Activated CD4-positive, alpha-beta T cell treated with anti-CD3 and anti-CD28 coated beads, Interleukin-2, amount 50 U/mL, for 16 hours (primary cell): Measurements from ENCODE around the gene CFAP299.
"Not testable (repeated sequence)": the region's sequence is repeated elsewhere in the genome, so short reads cannot be mapped to it uniquely, and the experiment has no call there.

ENCODE experiments used
- DNase-seq: peaks from one replicate; pipeline ENCODE4 v3.0.0-alpha.2; 2020

Gene CFAP299

DNA sequence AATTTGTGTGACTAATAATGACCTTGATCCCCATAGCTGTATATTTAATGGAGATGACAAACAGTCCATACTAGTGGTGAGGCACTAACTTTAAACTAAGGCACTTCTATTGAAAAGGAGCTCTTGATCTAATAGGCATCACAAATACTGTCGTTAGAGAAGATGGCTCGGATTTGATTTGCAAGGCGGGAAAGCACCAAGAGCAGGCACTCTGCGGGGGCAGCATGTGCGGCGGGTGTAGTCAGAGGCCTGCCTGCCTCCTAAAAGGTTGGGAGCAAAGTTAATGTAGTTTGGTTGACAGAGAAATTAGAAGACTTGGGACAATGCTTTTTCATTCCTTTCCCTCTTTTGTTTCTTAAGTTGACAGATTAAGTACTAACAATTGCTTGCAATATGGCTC lies 278.8 kb downstream of the CFAP299 start:
- DNase-seq, result no peak

DNA sequence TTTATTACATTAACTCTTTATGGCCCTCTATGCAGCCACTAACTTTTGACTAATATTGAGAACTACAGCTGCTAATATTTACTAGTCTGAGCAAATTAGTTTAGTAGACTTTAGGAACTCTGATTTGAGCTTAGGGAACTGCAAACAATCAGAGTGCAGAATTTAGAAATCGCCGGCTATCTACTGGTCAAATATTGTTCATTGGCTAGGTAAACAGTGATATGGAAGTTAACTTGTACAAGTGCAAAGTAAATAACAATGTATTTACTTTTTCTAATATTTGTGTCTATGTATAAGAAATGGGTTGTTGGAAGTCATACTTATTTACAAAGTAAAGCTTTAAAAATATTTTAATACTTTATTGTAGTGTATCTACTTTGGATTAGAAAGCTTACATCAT lies 279.6 kb downstream of the CFAP299 start:
- DNase-seq, result no peak

DNA sequence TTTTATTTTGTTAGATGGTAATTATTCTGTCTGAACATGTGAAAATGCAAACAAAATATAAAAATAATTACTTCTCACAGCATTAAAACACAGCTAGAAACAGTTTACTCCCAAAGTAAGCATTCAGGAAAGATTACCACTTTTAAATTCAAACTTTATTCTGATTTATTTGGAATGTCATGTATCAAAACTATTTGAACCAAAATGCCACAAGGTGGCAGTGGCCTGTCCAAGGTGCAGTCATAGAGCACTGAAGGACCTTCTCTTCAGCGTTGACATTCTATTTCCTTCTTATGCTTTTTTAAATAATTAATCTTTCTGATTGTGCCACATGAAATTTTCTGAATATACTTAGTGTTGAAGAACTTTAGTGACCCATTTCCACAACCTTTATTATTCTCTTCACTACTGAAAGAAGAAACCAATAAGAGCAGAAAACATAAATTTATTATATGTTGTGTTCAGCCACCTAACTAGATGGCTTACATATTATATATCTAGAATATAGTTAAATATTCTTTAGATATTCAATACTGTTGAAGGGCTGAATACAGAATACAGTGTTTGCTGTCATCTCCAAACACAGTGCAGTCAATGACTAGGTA lies 283.6 kb downstream of the CFAP299 start:
- peak; percentile 1 for DNase-seq

DNA sequence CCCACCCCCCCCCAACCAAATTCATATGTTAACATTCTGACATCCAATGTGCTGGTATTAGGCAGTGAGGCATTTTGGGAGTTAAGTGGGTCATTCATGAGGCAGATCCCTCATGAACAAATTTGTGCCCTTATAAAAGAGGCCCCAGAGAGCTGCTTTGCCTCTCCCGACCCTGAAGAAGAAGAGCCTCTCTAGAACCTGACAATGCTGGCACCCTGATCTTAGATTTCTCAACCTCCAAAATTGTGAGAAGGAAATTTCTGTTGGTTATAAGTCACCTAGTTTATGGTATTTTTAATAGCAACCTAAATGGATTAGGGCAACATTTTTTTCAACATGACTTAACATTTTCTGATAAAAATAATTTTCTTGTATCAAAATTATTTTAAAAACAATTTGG lies 296.3 kb downstream of the CFAP299 start:
- no peak for DNase-seq

DNA sequence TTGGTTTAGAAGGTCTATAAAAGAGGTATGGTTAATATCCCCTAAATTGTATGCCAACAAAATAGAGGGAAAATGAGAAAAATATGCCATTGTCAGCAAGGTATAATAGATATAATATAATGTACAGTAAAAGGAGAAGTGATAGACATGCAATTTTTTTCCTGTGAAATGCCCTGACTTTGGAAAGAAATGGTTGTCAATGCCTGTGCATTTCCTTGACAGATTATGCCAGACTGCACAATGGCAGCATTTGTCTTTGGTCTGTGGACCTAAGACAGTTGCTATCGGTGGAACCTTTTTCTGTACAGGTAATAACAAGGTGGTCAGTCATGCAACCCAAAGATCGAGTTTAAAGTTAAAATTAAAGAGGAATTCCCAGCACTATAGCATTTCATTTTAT lies 301.7 kb downstream of the CFAP299 start:
- no peak for DNase-seq

DNA sequence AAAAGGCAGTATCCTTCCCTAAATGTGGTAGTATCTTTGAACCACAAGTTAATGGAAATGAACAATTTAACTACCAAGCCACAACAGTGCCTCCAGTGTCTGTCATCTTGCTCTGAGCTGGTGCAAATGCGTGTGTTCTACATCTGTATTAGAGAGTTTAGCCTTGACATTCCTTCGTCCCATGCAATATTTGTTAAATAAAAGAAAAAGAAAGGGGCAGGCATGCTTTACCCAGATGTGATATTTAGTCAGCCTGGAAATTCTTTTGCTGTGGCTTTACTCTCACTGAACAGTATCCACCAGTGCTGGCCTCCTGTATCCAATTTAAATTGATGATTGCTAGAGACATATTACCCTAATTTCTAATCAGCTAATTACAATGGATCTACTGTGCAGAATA lies 310.5 kb downstream of the CFAP299 start:
- no peak for DNase-seq

DNA sequence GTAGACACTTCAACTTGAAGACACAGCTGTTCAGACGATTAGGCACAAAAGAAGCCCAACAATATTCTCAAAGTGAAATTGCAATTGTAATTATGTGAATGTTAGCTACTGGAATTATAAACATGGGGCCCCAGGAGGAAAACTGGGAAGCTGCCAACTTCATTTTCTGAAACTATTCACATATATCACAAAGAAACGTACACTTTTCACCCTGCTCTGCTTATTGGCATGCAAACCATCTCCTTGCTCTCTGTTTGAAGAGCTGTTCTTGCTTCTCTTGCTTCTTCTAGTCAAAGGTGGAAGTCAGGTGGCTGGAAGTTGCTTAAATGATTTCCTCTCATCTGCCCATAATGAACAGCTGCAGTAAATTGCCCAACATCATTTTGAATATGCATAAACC lies 320.1 kb downstream of the CFAP299 start:
- no peak for DNase-seq

DNA sequence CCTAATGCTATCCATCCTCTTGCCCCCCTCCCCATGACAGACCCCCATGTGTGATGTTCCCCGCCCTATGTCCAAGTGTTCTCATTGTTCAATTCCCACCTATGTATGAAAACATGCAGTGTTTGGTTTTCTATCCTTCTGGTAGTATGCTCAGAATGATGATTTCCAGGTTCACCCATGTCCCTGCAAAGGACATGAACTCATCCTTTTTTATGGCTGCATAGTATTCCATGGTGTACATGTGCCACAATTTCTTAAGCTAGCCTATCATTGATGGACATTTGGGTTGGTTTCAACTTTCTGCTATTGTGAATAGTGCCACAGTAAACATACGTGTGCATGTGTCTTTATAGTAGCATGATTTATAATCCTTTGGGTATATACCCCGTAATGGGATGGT lies 334.6 kb downstream of the CFAP299 start:
- not testable (repeated sequence) for DNase-seq

DNA sequence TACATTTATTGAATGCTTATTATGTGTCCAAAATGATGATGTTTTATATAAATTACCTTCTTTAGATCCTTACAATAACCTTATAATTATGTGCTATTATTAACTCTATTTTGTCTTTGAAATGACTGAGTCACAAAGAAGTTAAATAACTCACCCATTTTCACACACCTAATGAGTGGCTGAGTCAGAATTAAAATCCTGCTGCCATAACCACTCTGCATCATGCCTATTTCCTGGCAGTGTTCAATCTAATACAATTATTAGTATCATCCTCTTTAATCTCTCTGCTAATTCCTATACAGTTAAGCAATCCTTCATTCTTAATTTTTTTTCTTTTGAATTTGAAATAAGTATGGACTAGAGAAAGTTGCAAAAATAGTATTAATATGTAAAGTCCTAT lies 342.9 kb downstream of the CFAP299 start:
- DNase-seq, result no peak

DNA sequence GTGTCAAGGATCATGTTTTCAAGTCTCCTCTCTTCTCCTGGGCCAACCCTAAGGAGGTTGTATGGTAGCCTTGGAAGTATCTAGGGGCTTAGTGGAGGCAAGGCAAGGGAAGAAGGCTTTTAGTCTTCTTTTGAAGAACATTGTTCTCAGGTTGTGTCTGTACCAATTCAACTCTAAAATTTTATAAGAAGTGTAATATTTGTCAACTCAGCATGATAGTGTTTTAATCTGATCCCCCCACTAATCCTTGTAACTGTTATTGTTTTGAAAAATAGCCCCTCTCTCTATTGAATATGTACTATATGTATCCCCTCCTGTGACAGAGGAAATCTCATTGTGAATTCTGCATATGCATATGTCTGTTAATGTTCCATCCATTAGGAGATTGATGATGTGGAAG lies 345.4 kb downstream of the CFAP299 start:
- no peak for DNase-seq

DNA sequence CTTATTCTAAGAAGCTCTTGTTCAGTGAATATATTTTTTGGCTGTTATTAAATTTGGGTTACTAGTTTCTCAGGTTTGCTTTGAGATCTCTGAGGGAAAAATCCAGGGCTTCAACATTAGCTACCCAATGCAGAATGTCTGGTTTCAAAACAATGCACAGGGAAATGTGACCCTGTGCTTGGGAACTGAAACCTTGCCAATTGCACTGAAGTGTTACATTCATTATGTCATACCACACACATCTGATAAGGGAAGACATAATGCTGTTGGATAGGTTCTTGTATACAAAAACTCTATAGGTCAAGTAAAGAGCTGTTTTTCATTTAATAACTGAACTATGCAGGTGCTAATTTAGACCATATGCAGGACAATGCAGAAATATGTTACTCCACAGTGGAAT lies 349.7 kb downstream of the CFAP299 start:
- no peak for DNase-seq

DNA sequence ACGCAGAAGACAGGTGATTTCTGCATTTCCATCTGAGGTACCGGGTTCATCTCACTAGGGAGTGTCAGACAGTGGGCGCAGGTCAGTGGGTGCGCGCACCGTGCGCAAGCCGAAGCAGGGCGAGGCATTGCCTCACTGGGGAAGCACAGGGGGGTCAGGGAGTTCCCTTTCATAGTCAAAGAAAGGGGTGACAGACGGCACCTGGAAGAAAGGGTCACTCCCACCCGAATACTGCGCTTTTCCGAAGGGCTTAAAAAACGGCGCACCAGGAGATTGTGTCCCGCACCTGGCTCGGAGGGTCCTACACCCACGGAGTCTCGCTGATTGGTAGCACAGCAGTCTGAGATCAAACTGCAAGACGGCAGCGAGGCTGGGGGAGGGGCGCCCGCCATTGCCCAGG lies 352.2 kb downstream of the CFAP299 start:
- DNase-seq, result not testable (repeated sequence)

DNA sequence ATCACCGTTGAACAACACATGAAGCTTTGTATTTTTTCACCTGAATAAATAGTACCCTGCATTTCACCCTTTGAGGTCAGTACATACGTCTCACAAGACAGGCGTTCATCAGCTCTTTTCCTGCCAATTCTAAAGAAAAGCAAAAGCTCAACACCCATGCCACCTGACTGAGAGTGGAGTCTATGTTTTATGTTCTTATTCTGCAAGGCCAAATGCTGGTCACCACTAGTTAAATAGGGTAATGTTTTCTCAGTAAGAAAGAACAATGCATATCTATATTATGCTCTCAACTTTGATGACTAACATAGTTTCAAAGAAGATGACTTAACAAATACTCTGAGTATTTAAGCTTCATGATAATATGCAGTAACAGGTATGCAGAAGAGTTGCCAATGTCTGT lies 358.6 kb downstream of the CFAP299 start:
- DNase-seq, result no peak

DNA sequence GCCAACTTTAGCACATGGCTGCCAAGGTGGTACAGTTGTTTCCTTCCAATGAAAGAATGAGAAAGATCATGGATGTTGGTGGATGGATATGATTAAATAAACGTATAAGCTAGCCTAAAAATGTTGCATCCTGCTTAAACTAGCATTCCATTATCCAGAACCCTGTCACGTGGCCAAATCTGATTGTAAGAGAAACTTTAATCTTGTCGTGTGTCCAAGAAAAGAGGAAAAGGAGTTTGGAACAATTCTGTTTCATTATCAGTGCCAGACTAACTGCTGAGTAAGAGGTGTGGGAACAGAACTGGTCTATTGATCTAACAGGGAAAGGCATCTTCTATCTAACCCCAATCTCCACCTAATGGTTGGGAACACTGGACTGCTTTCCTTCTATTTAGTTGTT lies 369.8 kb downstream of the CFAP299 start:
- no peak for DNase-seq

DNA sequence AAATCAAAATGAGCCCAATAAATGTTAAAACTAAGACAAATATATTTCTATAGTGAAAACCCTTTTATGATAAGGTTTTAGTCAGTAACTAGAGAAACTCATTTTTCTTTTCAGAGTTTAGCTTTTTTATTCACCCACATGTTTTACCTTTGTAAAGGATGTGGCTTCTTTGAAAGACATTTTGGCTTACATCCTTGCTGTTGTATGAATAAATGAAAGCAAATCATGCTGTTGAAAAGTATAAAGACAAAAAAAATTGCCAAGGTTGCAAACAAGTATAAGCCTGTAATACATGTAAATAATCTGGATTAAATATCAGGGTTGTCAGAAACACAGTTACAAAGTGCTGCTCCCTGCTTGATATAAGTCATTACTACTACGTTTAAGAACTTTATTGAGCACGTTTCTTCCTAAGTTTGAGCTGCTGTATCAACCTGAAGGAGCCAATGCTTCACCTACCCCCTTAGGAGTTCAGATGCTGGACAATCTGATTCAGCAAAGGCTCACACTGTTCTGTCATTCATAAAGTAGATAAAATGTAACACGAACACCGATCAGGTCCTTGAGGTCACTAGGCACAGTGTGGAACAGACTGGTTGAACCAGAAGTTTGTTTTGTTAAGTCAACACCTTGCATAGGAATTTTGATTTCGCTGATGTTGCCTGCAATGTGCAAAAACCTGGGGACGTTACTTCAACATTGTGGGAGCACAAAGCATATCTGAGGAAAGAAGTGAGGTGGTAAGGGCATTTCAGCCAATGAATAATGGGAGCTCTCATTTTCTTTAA lies 373.7 kb downstream of the CFAP299 start:
- no peak for DNase-seq

DNA sequence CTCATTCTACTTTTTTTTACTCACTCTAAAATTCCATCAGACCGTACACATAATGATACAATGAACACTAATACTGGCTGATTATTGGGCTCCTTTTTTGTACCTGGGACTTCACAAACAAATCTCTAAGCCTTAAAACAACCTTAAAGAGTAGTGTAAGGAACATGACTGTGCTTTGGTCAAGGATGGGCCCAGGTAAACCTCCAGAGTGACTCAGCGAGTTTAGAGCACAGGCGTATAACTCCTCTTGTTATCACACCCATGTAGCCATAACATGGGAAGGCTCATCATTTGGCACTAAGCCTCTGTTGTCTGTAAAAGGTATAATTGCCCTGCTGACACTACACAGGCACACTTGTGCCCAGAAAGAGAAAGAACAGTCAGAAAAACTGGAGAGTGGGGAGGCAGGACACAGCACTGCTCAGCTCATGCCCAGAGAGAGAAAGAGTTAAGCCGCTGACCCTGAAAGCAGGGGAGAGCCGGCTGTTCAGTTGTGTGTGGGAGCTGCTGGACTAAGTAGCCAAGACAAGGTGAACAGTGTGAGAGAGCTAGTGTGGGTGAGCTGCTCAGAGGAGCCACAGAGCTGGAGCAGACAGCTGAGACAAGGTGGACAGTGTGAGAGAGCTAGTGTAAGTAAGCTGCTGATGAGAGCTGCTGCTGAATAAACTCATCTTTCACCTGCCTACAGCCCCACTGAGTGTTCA lies 375.4 kb downstream of the CFAP299 start:
- DNase-seq, result no peak

DNA sequence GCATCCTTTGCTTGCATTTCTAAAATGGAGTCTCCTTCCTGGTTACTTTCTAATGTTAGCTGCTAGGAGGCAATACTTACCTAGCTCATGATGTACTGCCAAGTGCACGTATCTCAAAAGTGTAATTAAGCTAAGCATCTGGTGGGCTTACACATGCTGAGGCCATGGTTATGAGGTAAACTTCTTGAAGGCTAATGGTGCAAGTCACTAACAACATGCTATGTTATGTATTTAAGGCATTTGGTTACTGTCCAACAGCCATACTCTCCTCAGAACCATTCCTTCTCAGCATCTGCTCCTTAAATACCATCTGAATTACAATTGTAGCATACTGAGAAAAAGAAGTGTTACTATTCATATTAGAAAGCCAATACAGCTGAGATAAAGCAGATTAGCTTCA lies 376.4 kb downstream of the CFAP299 start:
- no peak for DNase-seq

DNA sequence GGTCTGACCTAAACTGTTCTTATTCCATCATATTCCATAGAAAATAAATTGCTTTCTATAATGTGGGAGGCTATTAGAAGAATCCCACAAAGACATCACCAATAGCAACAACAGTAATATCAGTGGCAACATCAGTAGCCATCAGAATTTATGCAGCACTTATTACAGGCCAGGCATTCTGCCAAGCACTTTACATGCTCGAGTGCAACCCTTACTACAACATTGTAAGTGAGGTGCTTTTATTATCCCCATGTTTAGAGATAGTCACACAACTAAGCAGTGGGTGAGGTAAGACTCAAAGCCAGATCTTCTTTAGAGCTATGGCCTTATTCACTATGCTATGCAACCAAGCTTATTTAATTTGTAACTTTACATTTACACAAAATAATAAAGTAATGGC lies 377.9 kb downstream of the CFAP299 start:
- DNase-seq, result no peak

DNA sequence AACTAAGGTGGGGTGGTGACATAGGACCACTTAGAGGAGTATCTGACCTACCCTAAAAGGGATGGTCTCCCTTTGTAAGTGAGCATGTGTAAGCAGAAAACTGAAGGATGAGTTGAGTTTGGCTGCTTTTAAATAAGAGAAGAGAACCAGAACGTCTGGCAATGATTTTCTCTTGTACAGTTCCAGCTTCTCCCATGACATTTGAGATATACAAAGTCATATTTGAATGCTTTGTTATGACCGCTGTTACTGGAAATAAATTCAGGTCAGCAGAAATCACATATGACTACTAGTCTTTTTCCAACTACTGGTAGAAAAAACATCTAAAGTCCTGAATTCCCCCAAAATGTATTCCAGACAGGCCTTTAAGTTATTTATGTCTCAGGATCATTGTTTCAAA lies 381.7 kb downstream of the CFAP299 start:
- no peak for DNase-seq

DNA sequence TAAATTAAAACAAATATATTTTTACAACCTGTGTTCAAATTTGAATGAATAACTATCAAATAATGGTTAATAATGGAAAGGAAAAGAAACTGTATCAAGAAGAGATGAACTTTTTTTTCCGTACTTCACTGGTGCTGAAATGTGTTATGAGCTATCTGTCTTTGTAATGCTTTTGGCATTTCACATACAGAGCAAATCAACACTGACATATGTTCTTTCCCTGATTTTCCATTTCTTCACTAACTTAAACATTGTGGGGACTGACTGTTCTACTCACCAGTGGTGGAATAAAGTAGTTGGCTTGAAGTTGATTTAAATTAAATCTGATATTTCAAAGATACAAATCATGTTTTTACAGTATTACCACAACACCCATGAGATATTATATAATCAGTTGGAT lies 390.9 kb downstream of the CFAP299 start:
- no peak for DNase-seq

DNA sequence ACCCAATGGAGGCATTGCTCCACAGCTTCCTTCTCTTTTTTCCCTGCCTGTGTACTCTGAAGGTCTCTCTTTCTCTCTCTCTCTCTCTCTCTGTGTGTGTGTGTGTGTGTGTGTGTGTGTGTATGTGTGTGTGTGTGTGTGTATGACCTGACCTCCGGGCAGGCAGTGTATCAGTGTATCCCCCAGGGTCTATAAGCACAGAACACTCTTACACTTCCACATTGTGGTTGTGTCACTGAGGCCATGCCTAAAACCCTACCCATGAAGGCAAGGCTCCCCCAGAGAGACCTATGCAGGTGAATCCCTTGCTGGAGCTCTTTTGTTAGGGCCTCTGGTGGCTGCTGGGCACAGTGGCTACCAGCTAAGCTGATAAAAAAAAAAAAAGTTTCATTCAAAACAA lies 394.6 kb downstream of the CFAP299 start:
- no peak for DNase-seq

DNA sequence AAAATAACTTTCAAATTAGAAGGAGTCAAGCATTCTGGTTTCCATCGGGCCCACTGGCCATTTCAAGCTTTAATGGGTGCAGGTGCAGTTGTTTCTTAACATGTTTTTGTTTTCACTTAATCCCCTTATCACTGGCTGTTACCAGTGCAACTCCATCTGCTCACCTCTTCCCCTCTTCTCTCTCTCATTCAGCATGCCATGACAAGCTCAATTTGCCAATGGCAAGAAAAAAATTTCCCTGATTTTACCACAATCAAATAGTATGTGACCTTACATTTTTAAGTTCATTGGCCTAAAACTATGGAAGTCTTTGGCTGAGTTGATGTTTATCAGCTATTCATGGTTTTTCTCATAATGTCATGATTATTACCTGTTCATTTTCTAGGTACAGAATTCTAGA lies 395.9 kb downstream of the CFAP299 start:
- DNase-seq, result no peak

DNA sequence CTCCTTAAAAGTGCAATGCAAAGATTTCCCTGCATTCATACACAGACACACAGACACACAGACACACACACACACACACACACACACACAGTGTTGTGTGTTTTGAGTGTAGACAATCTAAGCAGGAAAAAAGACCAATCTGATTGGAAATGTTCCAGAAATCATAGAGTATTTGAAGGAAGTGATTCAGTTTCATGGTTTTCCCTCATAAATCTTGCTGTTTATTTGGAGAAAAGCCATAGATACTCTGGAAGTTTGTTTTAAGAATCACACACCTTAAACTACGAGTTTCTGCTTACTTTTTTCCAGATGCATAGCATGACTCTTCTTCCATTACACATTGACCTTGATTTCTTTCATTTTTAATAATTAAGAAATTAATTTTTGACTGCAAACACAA lies 396.5 kb downstream of the CFAP299 start:
- DNase-seq, result no peak

DNA sequence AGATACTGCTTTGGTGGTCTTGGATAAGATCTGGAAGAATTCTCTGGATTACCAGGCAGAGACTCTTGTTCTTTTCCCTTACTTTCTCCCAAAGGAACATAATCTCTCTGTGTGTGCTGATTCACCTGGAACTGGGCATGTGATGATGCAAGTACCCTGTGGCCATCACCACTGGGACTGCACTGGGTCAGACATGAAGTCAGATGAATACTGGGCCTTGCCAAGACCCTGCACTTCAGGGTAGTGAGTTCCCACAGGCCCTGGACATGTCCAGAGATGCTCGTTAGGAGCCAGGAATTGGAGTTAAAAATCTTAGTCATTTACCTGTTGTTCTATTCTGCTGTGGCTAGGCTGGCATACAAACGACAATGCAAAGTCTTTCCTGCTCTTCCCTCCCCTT lies 404.8 kb downstream of the CFAP299 start:
- no peak for DNase-seq
